Colon (tissue), 2 donors: Measurements from ENCODE around the gene STH.

Source experiments
- FAIRE-seq: peaks from 2 replicates; lab custom pipeline; 2012; peaks lifted over from hg19 to GRCh38; lab: Jason Lieb, UNC
- donor health status: control.
- donor health status: control.

The STH gene

DNA sequence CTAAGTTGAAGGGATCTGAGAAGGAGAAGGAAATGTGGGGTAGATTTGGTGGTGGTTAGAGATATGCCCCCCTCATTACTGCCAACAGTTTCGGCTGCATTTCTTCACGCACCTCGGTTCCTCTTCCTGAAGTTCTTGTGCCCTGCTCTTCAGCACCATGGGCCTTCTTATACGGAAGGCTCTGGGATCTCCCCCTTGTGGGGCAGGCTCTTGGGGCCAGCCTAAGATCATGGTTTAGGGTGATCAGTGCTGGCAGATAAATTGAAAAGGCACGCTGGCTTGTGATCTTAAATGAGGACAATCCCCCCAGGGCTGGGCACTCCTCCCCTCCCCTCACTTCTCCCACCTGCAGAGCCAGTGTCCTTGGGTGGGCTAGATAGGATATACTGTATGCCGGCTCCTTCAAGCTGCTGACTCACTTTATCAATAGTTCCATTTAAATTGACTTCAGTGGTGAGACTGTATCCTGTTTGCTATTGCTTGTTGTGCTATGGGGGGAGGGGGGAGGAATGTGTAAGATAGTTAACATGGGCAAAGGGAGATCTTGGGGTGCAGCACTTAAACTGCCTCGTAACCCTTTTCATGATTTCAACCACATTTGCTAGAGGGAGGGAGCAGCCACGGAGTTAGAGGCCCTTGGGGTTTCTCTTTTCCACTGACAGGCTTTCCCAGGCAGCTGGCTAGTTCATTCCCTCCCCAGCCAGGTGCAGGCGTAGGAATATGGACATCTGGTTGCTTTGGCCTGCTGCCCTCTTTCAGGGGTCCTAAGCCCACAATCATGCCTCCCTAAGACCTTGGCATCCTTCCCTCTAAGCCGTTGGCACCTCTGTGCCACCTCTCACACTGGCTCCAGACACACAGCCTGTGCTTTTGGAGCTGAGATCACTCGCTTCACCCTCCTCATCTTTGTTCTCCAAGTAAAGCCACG, 28.3 kb downstream of the STH start:
- FAIRE-seq, result no peak

DNA sequence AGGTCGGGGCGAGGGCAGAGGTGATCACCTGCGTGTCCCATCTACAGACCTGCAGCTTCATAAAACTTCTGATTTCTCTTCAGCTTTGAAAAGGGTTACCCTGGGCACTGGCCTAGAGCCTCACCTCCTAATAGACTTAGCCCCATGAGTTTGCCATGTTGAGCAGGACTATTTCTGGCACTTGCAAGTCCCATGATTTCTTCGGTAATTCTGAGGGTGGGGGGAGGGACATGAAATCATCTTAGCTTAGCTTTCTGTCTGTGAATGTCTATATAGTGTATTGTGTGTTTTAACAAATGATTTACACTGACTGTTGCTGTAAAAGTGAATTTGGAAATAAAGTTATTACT, 28.9 kb downstream of the STH start:
- FAIRE-seq, result no peak

DNA sequence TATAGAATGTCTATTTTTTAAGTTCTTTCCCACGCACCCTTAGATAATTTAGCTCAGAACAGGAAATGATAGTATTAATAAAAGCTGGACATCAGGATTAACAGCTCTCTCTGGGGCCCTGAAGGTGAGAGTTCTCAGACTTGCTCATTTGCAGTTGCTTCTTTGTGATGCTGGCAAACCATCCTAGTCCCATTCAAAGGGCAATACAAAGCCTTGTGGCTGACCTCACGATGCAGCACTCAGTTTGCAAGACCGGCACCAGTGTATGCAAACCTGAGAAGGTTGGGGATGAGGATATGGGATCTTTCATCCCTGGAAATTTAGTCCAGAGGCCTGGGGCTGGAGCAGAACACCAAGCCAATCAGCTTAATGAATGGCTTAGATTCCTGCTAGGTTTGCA, 29.3 kb downstream of the STH start:
- no peak for FAIRE-seq

DNA sequence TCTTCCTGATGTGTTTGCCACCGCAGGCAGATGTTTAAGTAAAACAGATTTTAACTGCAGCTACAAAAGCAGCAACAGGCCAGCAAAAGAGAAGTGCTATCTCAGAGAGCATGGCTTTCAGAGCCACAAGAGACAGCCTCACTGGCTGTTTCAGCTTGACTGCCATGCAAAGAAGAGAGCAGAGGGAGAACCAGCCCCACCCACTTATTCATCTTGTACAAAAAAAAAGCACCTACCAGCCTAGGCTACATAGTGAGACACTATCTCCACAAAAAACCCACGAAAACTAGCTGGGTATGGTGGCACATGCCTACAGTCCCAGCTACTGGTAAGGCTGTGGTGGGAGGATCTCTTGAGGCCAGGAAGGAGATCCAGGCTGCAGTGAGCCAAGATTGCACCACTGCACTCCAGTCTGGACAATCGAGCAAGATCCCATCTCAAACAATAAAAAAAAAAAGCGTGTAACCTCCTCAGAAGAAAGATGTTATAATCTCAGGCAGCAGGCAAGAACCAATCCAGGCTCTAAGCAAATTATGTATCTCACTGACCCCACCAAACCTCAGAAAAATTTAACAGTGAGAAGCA, 30.0 kb downstream of the STH start:
- no peak for FAIRE-seq

DNA sequence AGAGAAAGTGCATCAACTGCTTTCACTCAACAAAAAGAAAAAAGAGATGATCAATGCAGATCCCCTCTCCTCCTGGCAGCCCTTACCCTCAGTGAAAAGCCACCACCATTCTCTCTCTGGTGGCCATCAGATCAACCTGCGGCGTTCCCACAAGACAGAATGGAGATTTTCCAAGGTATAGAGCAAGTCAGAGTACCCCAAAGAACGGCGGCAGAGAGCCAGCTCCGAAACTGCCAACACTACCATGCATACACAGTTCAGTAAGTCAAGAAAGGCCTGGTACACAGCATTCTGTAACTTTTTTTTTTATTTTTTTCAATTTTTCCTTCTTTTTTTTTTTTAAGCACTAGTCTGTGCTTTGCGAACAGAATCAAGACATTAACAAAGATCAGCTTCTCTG, 30.6 kb downstream of the STH start:
- FAIRE-seq, result no peak

DNA sequence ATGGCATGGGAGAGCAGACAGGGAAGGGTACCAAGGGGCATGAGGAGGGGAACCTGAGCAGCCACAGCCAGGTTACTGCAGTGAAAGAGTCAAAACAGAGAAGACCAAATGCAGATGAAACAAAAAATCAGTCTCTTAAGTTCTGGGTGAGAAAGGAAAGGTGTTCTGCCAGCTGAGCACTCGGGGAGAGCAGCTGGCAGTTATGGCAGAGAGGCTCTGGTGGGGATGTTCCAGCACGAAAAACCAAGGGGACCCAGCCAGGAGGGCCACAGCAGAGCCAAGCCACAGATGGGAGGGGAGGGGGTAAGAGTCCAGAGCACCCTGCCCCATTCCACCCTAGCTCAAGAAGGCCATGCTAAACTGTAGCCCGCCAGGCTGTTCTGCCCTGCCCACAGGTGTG, 31.7 kb downstream of the STH start:
- FAIRE-seq, result no peak

DNA sequence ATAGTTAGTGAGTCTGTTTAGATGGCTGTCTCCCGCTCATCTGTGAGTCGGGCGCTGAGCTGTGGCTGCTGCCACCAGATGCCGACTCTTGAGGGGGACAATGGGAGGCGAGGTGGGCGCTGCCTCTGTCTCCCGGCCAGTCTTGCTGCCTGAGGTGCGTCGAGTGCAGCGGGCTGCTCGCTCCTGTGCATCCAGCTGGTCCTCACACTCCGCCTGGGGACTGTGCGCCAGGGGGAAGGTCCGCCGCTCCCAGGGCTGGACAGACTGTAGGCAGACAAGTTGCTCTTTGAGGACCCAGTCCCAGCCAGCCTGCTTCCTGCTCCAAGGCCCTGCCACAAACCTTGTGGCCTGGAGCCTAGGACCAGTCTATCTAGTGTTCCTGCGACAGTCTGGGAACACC, 32.4 kb downstream of the STH start:
- no peak for FAIRE-seq

DNA sequence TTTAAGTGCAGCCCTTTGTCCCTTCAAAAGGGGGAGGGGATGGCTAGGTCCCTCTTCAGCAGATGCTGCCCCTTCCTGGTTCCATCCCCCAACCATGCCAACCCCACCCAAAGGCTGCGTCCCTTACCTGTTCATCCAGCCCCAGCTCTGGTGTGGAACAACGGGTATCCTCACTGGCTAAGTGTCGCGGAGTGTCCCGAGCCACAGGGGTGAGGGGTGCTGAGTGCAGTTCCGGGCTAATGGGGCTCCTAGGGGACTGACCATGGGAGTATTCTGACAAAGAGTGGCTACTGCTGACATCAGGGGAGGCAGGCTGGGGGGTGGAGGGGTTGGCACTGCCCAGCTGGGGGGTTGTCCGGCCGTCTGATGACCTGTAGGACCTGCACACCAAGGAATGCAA, 32.9 kb downstream of the STH start:
- no peak for FAIRE-seq

DNA sequence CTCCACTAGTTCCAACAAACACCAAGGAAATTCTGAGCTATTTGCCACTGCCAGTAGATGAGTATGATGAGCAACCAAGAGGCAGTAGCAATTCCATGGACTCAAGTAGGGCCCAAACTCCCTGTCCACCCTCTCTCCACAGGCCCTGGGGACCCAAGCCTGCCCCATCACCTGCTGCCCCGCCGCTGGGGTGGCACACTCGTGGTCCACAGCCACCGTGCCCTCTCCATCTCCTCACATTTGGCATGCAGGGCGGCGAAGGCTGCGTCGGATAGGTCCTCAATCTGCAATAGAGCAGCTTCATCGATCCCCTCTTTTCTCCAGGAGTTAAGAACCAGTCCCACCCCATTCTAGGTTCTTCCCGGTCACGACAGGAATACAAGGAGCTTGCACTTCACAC, 33.9 kb downstream of the STH start:
- no peak for FAIRE-seq

DNA sequence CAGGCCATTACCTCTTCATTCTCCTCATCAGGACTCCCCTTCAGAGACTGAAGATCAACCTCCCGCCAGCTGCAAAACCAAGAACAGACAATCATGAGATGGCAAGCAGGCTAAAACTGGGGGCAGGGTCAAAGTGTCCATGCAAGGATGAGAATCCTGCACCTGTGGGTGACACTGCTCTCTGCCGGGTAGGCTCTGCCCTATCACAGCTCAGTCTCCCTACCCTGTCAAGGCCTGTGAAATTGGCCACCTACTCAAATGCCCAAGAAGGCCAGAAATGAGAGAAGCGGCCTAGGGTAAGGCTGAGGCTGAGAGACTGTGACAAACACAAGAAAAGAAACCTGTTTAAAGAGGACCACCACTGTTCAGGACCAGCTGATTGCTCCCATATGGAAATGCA, 34.3 kb downstream of the STH start:
- FAIRE-seq, result no peak

DNA sequence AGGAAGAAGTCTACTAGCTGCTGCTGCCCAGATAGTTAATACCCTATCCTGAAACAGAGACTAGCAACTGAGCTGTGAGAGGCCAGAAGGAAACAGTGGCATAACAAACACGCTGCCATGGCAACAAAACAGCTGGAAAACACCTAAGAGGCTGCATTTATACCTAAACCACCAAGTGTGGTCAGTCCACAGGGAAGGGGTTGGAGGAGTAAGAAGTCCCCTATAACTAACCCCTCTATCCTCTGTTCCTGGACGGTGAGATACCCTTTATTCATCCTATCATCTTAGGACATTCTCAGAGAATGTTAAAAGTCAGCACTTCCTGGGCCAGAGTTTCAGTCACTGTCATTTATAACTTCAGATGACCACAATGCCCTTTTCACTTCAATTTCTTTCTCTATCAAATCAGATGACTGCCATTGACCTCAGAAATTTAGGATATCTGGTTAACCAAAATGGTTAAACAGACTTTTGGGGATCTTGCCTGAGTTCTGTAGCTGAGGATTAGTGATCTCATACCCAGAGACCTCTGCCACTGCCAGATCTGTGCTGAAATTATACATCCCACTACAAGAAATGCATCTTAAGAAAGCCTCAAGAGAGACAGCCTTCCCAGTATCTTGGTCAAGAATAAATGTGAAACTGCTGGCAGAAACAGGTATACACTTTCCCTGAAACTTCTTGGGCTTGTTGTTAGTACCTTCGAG, 36.2 kb downstream of the STH start:
- FAIRE-seq, result no peak

DNA sequence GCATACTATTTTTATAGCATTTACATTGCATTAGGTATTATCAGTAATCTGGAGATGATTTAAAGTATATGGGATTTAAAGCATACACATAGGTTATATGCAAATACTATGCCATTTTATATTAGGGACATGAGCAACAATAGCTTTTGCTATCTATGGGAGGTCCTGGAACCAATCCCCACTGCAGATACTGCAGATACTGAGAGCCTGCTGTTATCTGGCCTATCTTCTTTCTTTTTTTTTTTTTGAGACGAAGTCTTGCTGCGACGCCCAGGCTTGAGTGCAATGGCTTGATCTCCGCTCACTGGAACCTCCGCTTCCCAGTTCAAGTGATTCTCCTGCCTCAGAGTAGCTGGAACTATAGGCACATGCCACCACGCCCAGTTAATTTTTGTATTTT, 37.4 kb downstream of the STH start:
- no peak for FAIRE-seq

DNA sequence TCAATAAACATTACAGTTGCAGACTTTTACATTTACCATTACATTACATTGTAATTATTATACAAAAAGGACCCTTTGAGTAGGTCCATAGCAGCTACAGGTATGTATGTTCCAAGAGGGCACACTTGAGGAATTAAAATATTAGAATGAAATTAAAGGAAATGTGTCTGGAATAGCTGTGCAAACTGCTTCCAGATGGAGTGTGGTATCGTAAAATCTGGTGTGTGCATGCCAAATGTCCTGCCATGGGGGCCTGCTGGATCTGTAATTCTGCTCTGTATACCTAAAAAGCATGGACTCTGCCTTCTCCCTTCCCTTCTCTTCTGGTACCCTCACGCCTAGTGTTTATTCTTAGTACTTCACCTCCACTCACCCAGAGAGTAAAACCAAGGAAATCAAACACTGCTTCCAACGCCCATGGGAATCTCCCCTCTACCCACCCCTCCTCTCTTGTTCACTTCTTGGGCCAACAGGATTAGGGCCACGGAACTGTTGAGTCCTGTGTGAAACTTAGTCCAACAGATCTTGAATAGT, 38.7 kb downstream of the STH start:
- no peak for FAIRE-seq

DNA sequence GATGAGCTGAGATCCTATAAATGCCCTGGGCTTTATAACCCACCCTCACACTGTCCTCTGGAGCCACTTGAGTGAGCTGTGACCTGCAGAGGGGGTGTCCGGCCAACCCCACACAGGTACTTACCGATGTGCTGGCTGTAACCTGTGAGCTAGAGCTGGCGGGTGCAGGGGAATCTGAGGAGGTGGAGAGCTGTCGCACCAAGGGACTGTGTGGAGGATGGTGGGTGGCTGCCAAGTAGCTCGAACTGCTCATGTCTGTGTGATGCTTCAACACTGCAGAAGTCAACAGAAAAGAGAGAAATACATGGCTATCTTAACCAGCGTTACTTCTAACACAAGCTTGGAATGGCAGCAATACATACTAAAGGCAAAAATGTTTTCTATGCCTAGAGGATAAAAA, 39.4 kb downstream of the STH start:
- FAIRE-seq, result no peak

DNA sequence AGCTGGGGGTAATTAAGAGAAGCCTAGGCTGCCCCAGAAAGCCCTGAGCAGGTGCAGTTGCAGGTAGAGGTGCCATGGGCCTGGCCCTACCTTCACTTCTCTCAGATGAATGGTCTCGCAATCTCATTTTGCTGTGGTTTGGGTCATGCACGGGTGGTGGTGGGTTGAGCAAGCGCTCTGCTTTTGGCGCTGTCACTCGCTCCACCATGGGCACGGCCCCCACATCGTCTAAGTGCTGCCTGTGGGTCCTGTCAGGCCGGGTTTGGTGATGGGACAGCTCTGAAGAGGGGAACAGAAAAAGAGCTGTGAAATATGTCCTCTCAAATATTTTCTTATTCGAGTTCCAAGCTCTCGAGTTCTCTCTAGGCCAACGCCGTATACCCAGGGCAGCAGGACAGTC, 39.9 kb downstream of the STH start:
- FAIRE-seq, result no peak

DNA sequence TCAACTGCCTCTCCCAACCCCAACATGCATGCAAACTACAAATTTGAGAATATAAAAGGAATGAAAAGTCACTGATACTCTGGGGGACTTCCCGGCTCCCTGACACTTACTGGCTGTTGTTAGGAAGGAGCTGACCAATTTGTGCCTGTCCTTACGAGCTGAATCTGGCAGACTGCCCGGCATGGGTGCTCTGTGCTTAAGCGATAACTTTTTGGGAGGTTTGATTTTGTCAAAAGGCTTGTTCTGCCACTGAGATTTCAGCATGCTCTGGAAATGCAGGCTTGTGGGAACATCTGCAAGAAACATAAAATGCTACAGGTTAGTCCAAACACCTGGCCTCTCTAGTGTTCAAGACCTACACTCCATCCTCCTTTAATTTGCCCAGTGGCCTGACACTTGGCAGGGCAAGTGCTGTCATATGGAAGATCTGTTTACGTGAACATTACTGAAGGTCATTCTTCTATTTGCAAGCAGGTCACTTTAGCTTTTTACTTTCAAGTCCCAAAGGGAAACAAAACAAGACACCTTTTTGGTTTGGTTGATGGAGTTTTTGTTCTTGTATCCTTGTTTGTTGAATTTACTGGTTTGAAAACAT, 40.6 kb downstream of the STH start:
- FAIRE-seq, result no peak

DNA sequence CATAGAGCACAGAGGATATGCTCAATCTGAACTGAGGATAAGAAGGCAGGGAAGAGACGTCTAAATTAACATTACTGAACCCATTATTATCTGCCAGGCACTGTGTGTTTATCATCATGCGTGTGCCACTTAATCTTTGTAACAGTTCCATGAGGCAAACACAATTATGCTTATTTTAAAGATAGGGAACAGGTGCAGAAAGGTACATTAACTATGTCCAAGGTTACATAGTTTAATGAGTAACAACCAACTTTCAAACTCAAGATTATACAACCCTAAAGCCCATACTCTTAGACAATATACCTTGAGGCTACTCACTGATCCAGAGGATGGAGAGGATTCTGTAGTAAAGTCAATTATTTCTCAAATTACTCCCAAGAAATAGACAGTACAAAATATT, 43.2 kb downstream of the STH start:
- no peak for FAIRE-seq

DNA sequence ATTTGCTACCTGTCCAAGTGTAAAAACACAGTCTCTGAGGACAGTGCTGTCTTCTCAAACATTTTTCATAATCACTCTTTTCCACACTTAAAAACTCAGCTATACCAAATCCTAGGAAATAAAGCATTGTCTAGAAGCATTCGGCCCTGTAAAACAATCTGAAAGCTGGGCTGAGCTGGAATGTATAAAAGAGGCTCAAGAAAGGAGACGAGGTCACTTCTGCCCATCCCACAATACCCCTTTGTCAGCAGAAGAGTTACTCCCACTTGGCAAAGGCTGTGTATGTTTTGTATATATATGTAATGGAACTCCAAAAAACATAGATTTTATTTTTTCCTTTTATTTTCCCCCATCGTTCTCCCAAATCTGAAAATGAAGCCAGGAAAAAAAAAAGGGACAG, 43.9 kb downstream of the STH start:
- FAIRE-seq, result no peak

DNA sequence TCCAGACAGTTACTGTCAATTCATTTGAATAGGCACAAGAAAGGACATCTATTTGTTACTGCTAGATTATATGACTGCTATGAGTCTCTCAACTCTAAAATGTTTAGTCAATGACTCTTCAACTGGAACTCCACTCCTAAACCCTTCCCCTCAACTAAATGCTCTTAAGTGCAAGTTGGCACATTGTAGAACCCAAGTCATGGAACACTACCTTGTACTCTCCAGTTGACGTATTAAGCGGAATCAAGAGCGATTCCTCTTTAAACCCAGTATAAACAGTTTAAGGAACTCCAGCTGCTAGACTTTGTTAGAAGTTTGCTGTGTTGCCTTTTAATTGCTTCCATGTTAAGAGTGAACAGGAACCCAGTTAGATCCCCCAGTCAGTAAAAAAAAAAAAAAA, 44.6 kb downstream of the STH start:
- FAIRE-seq, result no peak

DNA sequence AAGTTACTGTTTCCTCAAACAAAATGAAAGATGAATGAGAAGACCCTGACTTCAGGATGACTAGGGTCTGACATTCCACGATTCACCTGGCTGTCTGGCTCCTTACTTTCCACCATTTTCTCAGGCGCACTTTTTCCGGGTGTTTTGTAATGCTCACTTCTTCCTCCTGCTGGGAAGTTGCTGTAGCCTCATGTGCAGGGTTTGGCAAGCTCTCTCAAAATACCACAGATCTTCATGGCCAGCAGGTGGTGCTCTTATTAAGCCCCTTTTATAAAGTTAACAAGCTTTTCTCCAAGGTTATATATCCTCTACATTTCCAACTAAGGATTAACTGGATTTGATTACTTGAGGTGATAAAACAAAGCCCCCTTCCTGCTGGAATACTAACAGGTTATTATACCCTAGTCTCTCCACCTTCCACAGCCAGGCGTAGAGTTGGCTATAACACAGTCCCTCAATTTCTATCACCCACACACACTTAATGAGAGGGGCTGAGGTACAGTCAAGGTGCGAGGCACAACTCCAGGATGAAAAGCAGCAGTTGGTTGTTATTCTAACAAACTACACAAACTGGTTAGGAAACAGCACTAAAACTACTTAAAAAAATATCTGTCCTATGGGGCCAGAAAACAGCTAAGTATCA, 45.4 kb downstream of the STH start:
- no peak for FAIRE-seq

DNA sequence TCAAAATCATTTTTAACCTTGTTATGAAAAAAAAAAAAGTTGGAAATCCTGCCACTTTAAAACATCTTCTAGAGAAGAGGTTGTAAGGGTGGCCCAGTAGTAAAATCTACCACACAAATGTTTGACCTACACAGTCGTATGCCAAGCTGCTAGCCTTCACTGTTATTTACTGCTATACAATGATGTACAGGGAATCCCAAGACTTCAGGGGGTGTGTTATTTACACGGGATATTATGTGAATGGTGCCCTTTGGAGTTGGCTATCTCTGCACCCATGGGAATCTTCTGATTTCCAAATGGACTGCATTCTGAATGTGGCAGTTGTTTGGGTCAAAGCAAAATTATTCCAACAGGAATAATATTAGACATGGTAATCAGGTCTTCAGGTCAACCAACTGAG, 45.9 kb downstream of the STH start:
- no peak for FAIRE-seq

DNA sequence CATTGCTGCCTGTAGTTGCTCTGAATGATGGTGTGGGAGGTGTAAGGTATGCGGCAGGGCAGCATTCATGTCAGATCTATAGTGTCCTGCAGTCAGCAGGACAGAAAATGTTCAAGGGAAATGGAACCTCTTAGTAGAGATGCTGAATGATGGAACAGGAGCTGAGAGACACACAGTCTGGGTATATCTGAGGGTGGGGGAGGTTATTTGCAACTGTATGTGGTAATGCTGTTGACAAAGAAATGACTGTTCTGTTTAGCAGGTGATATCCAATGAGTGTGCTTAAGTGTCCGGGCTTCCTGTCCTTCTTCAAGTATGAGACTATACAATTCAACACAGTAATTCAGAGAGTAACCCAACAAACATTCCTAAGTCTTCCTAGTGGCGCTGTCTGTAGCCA, 46.6 kb downstream of the STH start:
- no peak for FAIRE-seq
